Measurements from ENCODE around the gene EPGN.

GRCh38 chr4:74282926-74283325, 25.3 kb upstream of the EPGN start:
- TF ChIP-seq EZH2 (IDR thresholded peaks at IDR 0.05; ENCODE audit: low read length, missing control alignments) (no peak), CTCF (conservative IDR thresholded peaks at IDR 0.05 in 1 of 2, IDR thresholded peaks at IDR 0.05 in 1 of 2; ENCODE audit: low read depth in 1 of 2, low read length in 2 of 2) (no peak)

All from fibroblast of lung (primary cell).